H1 (cell line): ENCODE data around the gene ABI3. TPM values are rescaled to one million over a fixed set of nuclear protein-coding genes. Genes with fewer than 3 reads are reported as not detected.

ENCODE experiments used
- SIN3A ChIP-seq, 2 experiments: IDR thresholded peaks in 1 of 2; conservative IDR thresholded peaks in 1 of 2; 2 replicates each; pipeline ENCODE4 v1.6.1; 2011 to 2012; ENCODE audit warnings: low read length in 2 of 2, improper control_type of control experiment in 1 of 2, low read depth in 1 of 2, mild to moderate bottlenecking in 1 of 2
- polyA plus RNA-seq, 7 experiments: library from polyadenylated mRNA; depleted of rRNA in 3 of 7; stranded (reverse) in 5 of 7; unstranded in 2 of 7; fragments of >200 nt in 5 of 7; fragments of 200-250 nt in 2 of 7; gene quantifications; 1 replicate in 5 of 7; 2 replicates in 1 of 7; 4 replicates in 1 of 7; pipeline versions ENCODE4 v1.2.1 to v1.2.3, GENCODE V29; 2011 to 2013; ENCODE audit warnings: missing spikeins in 2 of 7, mixed read lengths in 2 of 7
- total RNA-seq: library from RNA; stranded (reverse); fragmentation: NEBNext Ultra II Directional; extraction: Animal tissue kit (Norgen Biotek cat#: 25700); gene quantifications from 2 replicates; pipeline ENCODE4 v1.2.1, GENCODE V29; 2021

Gene ABI3
- total and polyA plus RNA-seq, 2 of the 8 experiments (the other 6 are each of a cell fraction or from before 2014, with no cell fraction given), result 1.3 to 2.5 TPM

- no peak for TF ChIP-seq SIN3A (conservative IDR thresholded peaks at IDR 0.05 in 1 of 2, IDR thresholded peaks at IDR 0.05 in 1 of 2; ENCODE audit: low read depth in 1 of 2, low read length in 2 of 2)
These were observed 23.2 kb upstream of the ABI3 start (continued) for GRCh38 chr17:49187301-49187700.
